ENCODE data around the gene CDKN2B-AS1.

The CDKN2B-AS1 gene

DNA sequence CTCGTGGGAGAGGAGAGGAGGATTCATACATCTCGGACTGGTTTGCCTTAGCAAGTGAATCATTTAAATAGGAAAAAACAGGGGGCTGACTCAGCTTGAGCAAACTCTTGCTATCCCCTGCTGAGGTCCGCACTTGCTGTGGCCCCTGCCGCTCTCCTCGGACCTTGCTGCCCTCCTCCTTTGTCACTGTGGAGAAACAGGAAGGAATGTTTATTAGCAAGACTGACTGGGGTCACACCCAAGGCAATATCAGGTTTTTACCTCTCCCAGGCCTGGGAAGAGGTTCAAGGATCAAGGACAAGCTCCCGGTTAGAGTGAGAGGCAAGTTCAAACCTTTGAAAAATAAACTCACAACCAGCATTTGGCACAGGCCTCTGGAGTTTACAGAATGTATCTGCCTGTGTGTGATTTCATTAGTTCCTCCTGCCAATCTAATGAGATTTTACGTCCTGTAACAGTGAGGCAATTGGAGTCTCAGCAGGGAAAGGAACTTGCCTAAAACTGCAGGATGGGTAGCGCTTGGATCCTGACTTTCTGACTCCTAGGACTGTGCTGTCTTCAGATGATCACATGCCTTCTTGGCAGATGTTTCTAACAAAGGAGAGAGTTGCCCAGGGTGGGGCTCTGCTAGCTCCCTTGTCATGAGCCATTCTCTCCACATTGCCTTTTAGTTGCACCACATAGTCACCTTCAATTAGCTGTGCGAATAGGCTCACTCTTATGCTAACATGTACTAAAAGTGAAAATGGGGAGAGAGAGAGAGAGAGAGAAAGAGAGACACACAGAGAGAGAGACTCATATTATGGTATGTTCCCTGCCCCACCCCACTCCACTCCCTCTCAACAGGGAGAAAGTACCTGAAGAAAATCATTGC is 123.2 kb downstream of the CDKN2B-AS1 start:
- no peak for DNase-seq (ENCODE audit: low read depth in 2 of 2)

DNA sequence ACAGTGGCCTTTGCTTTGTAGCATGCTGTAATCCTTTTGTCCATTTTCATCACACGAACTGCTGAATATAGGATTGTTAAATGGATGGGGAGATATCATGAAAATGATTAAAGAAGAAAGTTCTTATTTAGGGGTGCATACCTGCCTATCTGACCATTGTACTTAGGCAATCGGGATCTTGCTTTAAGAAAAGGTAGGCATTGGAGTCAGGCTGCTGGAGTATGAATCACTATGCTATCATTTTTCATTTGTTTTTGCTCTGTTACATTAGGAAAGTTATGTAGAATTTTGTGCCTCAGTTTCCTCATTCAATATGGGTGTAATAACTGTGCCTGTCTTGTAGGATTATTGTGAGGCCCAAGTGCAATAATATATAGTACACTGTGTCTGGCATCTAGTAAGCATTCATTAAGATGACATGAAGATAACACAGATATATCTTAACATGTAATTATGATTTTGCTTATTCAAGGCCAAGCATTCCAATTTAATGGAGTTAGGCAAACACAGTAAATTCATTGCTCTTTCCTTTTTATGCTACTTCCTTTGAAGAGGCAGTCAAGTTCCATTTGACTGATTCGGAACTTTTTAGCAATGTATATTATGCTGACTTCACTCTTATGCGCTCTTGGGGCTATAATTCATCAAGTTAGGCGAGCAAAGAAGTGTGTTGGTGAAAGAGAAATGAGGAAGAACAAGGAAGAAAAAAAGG is 124.4 kb downstream of the CDKN2B-AS1 start:
- no peak for DNase-seq (ENCODE audit: low read depth in 2 of 2)

DNA sequence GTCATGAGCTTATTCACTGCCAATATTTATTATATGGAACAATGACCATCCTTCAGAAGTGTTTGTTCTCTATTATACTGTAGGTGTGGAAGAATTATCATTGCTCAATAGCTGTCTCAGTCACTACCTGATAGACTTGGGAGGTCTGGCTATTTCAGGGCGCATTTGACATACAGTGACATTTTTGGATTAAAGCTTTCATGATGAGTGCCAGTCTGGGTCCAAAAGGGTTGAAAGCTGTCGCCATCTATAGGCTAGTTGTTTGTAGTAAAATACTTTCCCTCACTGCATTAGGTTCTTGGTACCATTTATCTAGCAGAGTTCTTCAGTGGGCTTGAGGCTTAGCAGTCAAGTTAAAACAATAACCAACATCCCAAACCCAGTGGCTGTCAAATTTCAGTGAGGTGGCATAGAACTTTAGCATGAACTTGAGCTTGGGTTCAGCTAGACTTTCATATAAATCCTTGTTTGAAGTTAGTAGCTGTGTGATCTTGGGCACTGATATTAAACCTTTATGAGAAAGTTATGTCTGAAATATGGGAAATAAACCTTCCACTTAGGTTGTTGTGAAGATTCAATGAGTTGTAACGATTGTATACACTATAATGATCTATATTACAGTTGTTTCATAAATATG is 125.0 kb downstream of the CDKN2B-AS1 start:
- DNase-seq (ENCODE audit: low read depth in 2 of 2): no peak

- DNase-seq (ENCODE audit: low read depth in 2 of 2): no peak
Measured at GRCh38 chr9:22120159-22120549, 125.6 kb downstream of the CDKN2B-AS1 start.

DNA sequence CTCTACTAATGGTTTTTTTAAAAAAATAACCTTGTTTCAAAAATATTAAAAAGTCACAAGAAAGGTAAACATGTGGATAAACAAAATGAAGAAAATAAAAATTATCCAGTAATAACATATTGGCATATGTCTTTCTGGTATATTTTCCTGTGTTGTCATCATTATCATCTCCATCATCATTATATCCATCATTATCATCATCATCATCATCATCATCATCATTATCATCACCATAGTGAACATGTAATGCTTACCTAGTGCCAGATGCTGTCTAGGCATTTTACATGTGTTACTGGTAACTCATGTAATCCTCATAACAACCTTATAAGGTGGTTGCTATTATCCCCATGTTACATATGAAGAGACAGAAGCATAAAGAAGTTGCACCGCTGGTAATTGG is 126.0 kb downstream of the CDKN2B-AS1 start:
- DNase-seq (ENCODE audit: low read depth in 2 of 2): no peak

- no peak for DNase-seq (ENCODE audit: low read depth in 2 of 2)
Measured at GRCh38 chr9:22124263-22125011, 129.8 kb downstream of the CDKN2B-AS1 start.

DNA sequence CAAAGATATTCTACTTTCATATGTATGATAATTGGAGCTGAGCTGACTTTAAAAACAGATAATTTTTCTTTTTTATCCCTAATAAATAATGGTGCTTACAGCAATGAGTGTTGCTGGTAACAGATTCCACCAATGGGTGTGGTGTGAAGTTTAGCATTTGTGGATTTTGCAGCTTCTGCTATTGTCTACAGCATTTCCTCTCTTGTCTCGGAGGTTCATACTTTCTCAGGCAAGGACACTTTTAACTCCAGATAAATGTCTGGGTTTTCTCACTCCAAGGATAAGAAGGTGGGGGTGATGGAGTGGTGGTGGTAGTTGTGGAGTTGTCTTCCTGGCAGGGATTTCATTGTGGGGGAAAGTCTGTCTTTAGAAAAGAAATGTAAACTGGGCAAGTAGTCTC is 134.5 kb downstream of the CDKN2B-AS1 start:
- DNase-seq (ENCODE audit: low read depth in 2 of 2): no peak

- no peak for DNase-seq (ENCODE audit: low read depth in 2 of 2)
Measured at GRCh38 chr9:22129633-22130032, 135.0 kb downstream of the CDKN2B-AS1 start.

- DNase-seq (ENCODE audit: low read depth in 2 of 2): no peak
Measured at GRCh38 chr9:22131817-22132216, 137.2 kb downstream of the CDKN2B-AS1 start.

GRCh38 chr9:22134390-22134789 is 139.8 kb downstream of the CDKN2B-AS1 start:
- no peak for DNase-seq (ENCODE audit: low read depth in 2 of 2)

DNA sequence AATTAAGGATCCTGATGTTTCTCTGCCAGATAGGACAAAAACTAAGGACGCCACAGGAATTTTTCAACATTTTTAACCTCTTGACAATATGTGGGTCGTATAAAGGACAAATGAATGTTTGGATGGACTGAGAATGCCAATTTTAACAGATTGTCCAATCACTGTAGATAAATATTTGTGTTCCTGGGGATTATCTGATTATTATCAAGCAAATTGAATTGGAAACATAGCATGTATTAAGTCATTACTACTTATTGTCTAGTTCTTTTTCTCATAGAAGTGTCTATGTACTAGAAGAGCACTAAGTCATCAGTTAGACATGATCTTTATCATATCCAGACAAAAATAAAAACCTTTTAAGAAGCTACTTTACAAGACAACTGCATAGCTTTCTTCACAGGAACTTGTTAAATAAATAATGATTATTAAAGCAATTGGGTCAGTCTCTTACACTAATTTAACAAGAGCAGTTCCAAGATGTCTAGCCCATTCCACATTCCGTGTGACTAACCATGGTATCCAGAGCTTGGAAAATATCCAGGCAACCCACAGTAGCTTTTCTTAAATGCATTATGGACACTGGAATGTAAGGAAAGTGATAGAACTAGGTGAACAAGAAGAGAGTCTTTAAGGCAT is 142.0 kb downstream of the CDKN2B-AS1 start:
- no peak for DNase-seq (ENCODE audit: low read depth in 2 of 2)

- DNase-seq (ENCODE audit: low read depth in 2 of 2): no peak
Measured at GRCh38 chr9:22138956-22139660, 144.5 kb downstream of the CDKN2B-AS1 start.

- DNase-seq (ENCODE audit: low read depth in 2 of 2): no peak
Measured at GRCh38 chr9:22141908-22142307, 147.3 kb downstream of the CDKN2B-AS1 start.

- DNase-seq (ENCODE audit: low read depth in 2 of 2): no peak
Measured at GRCh38 chr9:22142671-22143070, 148.1 kb downstream of the CDKN2B-AS1 start.

- DNase-seq (ENCODE audit: low read depth in 2 of 2): no peak
Measured at GRCh38 chr9:22143799-22144625, 149.4 kb downstream of the CDKN2B-AS1 start.

DNA sequence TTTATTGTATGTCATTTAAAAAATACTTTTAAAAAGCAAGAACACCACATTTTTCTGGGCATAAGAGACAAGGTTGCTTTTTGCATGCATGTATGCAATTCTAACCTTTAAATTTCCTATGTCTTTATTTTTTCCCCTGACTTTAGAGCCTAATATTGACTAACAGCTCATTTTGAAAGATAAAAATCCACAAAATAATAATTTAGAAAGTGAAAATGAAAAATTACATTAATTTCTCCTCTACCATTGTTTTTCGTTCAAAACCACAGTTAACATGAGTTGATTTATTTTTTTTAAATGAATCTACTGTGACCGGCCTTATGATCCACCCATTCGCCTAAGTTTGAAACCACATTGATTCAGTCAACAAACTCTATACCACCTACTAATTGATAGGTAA is 152.0 kb downstream of the CDKN2B-AS1 start:
- DNase-seq (ENCODE audit: low read depth in 2 of 2): no peak

DNA sequence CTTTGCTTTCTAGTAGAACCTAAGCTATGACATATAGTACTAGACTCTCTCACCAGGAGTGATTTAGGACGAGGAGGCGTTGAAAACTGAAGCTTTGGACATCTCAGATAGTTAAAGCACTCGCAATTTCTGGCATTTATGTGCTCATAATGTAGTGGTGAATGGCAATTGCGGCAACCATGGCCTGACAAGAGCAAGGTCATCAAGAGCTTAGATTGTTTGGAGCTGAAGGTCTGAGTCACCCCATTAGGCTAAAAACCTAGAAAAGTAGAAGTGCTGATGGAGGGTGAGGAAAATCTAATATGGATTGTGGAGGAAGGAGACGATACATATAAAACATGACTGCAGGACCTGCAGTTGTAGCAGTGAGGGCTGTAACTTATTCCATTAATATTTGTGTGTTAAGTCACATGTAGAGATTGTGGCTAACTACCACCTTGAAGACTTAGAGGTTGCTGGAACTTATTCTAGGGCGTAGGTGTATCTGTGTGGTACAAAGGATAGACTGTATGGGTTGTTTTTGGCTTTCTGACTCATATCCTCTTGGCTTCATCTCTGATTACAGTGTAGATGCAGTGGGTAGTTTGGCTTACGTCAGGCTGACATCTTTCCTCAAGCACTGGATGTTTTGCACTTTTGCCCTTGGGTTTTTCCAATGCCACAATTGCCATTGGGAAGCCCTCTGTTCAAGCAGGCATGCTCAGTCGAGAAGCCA is 153.4 kb downstream of the CDKN2B-AS1 start:
- no peak for DNase-seq (ENCODE audit: low read depth in 2 of 2)

DNA sequence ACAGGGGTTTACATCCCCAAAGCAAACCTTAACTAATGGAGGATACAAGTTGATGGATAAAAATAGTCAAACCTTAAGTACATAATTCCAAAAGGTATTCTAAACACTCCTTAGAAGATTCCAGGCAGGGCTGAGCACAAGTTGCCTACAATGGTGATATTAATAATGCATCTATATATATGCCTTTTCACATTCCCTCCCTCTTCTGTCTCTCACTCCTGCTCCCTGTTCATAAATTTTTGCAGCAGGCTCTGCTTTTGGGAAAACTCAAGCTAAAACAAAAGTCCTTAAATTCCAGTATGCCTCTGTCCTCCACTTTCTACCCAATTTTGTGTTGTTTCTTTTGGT is 153.9 kb downstream of the CDKN2B-AS1 start:
- no peak for DNase-seq (ENCODE audit: low read depth in 2 of 2)

DNA sequence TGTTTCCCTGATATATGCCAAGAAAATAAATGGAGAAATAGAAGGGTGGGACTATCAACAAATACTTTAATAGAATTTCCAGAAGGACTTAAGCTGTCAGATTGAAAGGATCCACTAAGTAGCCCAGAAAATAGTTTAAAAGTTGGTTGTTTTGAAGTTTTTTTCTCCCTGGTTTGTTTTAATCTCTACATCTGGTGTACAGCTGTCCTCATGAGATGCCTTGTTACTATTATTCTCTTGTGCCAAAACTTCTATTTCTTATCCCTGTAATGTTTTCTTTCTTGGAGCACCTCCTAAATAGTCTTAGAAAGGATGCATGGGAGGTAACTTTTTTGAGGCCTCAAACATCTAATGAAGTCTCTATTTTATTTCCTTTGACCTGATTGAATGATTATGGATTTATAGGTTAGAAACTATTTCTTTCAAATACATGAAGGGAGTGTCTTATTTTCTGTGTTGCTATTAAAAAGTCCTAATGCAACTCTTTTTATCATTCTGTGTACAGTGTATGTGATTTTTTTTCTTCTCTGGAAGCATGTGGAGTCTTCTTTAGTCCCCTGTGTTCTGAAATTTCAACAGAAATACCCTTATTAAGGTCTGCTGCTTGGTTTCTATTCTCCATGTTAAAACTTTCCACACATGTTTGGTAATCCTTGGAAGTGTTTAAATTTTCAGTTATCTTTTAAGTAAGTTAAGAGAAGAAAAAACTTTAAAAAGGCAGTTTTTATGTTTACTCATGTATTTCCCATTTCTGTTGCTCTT is 154.5 kb downstream of the CDKN2B-AS1 start:
- no peak for DNase-seq (ENCODE audit: low read depth in 2 of 2)
